Measurements from ENCODE around the gene SYNPO2L. TPM values are rescaled to one million over a fixed set of nuclear protein-coding genes. Genes with fewer than 3 reads are reported as not detected.
"Not testable (repeated sequence)": the region's sequence is repeated elsewhere in the genome, so short reads cannot be mapped to it uniquely, and the experiment has no call there.

The SYNPO2L gene
- total RNA-seq: not detected

DNA sequence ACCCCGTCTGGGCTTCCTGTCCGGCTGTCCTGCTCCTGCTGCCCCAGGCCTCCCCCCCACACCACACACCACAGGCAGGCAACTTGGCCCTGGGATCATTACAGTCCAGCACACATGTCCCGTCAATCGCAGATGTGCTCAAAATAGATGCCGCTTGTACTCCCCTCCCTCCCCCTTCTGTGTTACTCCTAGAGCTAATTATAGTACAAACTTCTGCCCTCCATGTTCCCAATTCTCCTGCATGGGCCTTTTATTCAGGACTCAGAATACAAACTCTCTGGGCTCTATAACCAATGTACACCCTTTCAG is at the start of gene SYNPO2L:
SYNPO2L (minus strand) TSS at position 40 of the 309 bp plus-strand sequence. CDS start 107 bp downstream, outside the sequence.
- DNase-seq (ENCODE audit: low spot score) (no peak), ATAC-seq (ENCODE audit: insufficient number of reproducible peaks, low FRiP score, low read depth) (peak; percentile 69)
- TF ChIP-seq, protein P1, sequence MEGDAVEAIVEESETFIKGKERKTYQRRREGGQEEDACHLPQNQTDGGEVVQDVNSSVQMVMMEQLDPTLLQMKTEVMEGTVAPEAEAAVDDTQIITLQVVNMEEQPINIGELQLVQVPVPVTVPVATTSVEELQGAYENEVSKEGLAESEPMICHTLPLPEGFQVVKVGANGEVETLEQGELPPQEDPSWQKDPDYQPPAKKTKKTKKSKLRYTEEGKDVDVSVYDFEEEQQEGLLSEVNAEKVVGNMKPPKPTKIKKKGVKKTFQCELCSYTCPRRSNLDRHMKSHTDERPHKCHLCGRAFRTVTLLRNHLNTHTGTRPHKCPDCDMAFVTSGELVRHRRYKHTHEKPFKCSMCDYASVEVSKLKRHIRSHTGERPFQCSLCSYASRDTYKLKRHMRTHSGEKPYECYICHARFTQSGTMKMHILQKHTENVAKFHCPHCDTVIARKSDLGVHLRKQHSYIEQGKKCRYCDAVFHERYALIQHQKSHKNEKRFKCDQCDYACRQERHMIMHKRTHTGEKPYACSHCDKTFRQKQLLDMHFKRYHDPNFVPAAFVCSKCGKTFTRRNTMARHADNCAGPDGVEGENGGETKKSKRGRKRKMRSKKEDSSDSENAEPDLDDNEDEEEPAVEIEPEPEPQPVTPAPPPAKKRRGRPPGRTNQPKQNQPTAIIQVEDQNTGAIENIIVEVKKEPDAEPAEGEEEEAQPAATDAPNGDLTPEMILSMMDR (IDR thresholded peaks at IDR 0.05): no peak
- H3K4me1 ChIP-seq (ENCODE audit: control insufficient read depth in 1 of 2, low read depth in 2 of 2): peaks cover 12 to 29% of the 10 kb centered on the region in 2 donors
- H3K4me3 ChIP-seq: peak within 1 kb of the TSS; percentile 53
- H3K9me3 ChIP-seq: no peaks in the 10 kb centered on the region
- no peaks in the 10 kb centered on the region for H3K27me3 ChIP-seq (replicated peaks; ENCODE audit: insufficient read depth)
- peak within 1 kb of the TSS; percentile 76 to 87 for H3K27ac ChIP-seq
- no peaks in the 10 kb centered on the region for H3K36me3 ChIP-seq

DNA sequence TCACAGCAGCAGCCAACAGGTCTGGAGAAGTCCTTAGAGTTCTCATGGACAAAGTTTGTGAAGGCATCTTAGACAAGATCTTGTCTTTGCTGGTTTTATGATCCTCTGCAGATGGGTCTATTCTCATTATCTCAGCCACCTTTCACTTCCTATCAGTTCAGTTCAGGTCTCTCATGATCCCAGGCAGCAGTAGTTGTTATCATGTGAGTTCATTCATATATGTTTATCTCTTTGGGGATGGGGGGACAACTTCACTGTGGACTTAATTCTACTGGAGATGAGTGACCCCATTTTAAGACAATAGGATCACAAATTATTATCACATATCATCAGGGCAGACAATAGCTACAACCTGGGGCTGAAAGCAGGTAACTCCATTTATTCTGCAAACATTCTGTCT is 48.1 kb upstream of the SYNPO2L start:
- not testable (repeated sequence) for H3K4me1 ChIP-seq (ENCODE audit: control insufficient read depth in 1 of 2, low read depth in 2 of 2); DNase-seq (ENCODE audit: low spot score); H3K9me3 ChIP-seq

DNA sequence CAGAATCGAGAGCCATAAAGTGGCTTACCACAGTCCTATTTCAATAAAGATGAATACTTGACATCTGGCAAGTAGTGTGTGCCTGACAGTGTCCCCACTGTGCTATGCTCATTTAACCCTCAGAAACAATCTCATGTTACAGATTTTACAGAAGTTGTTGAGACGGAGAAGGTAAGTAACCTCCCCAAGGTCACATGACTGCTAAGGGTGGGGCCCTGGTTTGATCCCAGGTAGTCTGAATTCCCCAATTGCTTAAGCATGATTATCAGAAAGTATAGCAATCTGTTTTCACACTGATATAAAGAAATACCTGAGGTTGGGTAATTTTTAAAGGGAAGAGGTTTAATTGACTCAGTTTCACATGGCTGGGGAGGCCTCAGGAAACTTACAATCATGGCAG is 43.0 kb upstream of the SYNPO2L start:
- ATAC-seq (ENCODE audit: insufficient number of reproducible peaks, low FRiP score, low read depth); H3K36me3 ChIP-seq; H3K9me3 ChIP-seq; H3K27ac ChIP-seq; H3K4me1 ChIP-seq (ENCODE audit: control insufficient read depth in 1 of 2, low read depth in 2 of 2); H3K4me3 ChIP-seq; H3K27me3 ChIP-seq (replicated peaks; ENCODE audit: insufficient read depth); DNase-seq (ENCODE audit: low spot score): not testable (repeated sequence)

More for the DNA sequence above, 48.1 kb upstream of the SYNPO2L start:
- not testable (repeated sequence) for H3K27ac ChIP-seq; H3K4me3 ChIP-seq; ATAC-seq (ENCODE audit: insufficient number of reproducible peaks, low FRiP score, low read depth); H3K27me3 ChIP-seq (replicated peaks; ENCODE audit: insufficient read depth); H3K36me3 ChIP-seq

DNA sequence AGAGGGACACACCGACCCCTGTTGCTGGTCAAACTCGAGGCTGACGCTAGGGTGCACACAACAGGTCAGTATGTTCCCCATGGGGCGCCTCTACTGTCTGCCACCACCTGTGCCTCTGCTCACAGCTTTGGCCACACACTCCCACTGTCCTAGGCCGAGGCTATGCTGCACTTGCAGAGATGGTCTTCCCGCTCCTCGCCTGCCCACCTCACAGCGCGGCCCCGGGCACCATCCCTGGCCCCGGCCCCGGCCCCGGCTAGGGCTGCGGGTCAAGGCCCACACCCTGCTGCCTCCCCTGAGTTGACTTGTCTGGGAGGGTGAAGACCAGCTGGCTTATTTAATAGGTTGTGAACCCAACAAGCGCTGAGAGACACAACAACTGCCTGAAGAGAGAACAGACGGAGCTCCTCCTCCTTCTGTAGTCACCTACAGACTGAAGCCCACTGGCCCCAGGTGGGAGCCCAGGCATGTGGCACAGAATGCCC is 41.9 kb upstream of the SYNPO2L start, which contains the start of gene AGAP5:
AGAP5 (minus strand) TSS at position 435 of the 485 bp plus-strand sequence; CDS start at position 81, 354 bp downstream.
- H3K36me3 ChIP-seq; H3K27me3 ChIP-seq (replicated peaks; ENCODE audit: insufficient read depth); H3K9me3 ChIP-seq; ATAC-seq (ENCODE audit: insufficient number of reproducible peaks, low FRiP score, low read depth); DNase-seq (ENCODE audit: low spot score); H3K4me3 ChIP-seq; H3K4me1 ChIP-seq (ENCODE audit: control insufficient read depth in 1 of 2, low read depth in 2 of 2); H3K27ac ChIP-seq: not testable (repeated sequence)

DNA sequence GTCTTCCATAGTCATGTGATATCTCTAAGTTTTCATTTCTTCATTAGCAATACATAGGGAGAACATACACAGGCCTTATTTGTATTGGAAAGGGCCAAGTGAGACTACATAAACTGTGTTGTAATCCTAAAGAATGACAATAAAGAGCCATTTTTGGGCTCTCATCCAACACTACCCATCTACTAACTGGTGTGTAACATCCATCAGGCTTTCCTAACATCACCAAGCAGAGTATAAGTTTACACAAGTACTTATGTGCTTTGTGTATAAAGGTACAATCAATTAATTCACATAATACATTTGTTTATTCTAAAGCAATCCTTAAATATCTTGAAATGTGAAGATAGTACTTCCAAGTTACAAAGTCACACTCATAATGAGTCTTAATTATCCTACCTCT is 39.5 kb upstream of the SYNPO2L start:
- H3K36me3 ChIP-seq; H3K27ac ChIP-seq; ATAC-seq (ENCODE audit: insufficient number of reproducible peaks, low FRiP score, low read depth); H3K9me3 ChIP-seq; DNase-seq (ENCODE audit: low spot score); H3K4me1 ChIP-seq (ENCODE audit: control insufficient read depth in 1 of 2, low read depth in 2 of 2); H3K27me3 ChIP-seq (replicated peaks; ENCODE audit: insufficient read depth); H3K4me3 ChIP-seq: not testable (repeated sequence)

- not testable (repeated sequence) for H3K4me1 ChIP-seq (ENCODE audit: control insufficient read depth in 1 of 2, low read depth in 2 of 2); ATAC-seq (ENCODE audit: insufficient number of reproducible peaks, low FRiP score, low read depth); H3K36me3 ChIP-seq; H3K9me3 ChIP-seq; H3K27ac ChIP-seq; H3K27me3 ChIP-seq (replicated peaks; ENCODE audit: insufficient read depth); H3K4me3 ChIP-seq; DNase-seq (ENCODE audit: low spot score)
Observed at GRCh38 chr10:73690755-73691154, 34.9 kb upstream of the SYNPO2L start.

DNA sequence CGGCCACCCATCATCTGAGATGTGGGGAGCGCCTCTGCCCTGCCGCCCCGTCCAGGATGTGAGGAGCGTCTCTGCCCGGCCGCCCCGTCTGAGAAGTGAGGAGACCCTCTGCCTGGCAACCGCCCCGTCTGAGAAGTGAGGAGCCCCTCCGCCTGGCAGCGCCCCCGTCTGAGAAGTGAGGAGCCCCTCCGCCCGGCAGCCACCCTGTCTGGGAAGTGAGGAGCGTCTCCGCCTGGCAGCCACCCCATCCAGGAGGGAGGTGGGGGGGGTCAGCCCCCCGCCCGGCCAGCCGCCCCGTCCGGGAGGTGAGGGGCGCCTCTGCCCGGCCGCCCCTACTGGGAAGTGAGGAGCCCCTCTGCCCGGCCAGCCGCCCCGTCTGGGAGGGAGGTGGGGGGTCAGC is 33.8 kb upstream of the SYNPO2L start:
- not testable (repeated sequence) for H3K4me1 ChIP-seq (ENCODE audit: control insufficient read depth in 1 of 2, low read depth in 2 of 2); H3K4me3 ChIP-seq; H3K36me3 ChIP-seq; H3K27me3 ChIP-seq (replicated peaks; ENCODE audit: insufficient read depth); H3K27ac ChIP-seq; ATAC-seq (ENCODE audit: insufficient number of reproducible peaks, low FRiP score, low read depth); H3K9me3 ChIP-seq; DNase-seq (ENCODE audit: low spot score)

DNA sequence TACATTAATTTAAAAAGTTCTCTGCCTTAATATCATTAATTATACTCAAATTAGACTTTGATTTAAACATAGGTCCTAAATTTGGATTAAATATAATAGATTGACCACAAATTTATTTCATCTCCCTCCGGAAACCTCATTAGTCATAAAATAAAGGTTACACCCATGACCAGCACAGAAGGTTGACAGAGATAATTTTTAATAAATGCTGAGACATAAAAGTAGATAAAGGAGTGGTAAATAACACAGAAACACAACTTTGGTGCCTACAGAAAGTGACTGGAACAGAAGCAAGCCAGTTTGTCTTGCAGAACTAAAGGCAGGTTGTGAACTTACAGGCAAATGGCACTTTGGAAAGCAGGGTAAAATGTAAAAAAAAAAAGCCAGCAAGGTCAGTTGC is 31.8 kb upstream of the SYNPO2L start:
- not testable (repeated sequence) for H3K27me3 ChIP-seq (replicated peaks; ENCODE audit: insufficient read depth); DNase-seq (ENCODE audit: low spot score); H3K4me1 ChIP-seq (ENCODE audit: control insufficient read depth in 1 of 2, low read depth in 2 of 2); H3K27ac ChIP-seq; H3K9me3 ChIP-seq; ATAC-seq (ENCODE audit: insufficient number of reproducible peaks, low FRiP score, low read depth); H3K36me3 ChIP-seq; H3K4me3 ChIP-seq

DNA sequence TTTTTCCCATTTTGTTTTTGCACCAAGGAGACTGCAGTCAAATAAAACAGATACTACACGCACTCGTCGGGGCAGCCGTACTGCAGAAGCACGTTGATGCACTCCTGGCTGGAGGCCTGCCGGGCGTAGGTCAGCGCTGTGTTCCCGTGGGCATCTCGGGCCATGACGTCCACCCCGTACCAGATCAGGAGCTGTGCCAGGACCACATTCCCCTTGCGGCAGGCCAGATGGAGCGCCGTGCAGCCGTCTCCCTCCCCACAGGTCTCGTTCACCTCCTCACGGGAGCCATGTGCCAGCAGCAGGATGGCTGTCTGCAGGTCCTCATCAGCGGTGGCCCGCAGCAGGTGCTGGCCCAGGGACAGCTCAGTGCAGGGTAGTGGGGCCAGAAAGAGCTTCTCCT is 18.7 kb upstream of the SYNPO2L start:
- not testable (repeated sequence) for H3K4me1 ChIP-seq (ENCODE audit: control insufficient read depth in 1 of 2, low read depth in 2 of 2); DNase-seq (ENCODE audit: low spot score); H3K36me3 ChIP-seq; ATAC-seq (ENCODE audit: insufficient number of reproducible peaks, low FRiP score, low read depth); H3K9me3 ChIP-seq; H3K4me3 ChIP-seq; H3K27ac ChIP-seq; H3K27me3 ChIP-seq (replicated peaks; ENCODE audit: insufficient read depth)

DNA sequence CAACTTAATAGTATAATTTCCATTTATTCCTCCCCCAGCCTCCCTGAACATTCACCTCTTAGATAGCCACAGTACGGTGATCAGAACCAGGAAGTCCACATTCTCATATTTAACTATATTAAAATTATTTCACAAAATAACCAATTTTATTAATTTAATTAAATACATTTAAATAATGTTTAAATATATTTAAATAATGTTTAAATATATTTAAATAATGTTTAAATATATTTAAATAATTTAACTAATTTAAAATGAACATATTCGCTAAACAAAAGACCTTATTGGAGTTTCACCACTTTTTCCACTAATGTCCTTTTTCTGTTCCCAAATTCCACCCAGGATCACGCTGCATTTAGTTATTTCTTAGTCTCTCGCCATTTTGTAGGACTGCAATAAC is 12.5 kb upstream of the SYNPO2L start:
- DNase-seq (ENCODE audit: low spot score); H3K9me3 ChIP-seq; ATAC-seq (ENCODE audit: insufficient number of reproducible peaks, low FRiP score, low read depth); H3K27me3 ChIP-seq (replicated peaks; ENCODE audit: insufficient read depth); H3K4me1 ChIP-seq (ENCODE audit: control insufficient read depth in 1 of 2, low read depth in 2 of 2); H3K4me3 ChIP-seq; H3K36me3 ChIP-seq; H3K27ac ChIP-seq: not testable (repeated sequence)

DNA sequence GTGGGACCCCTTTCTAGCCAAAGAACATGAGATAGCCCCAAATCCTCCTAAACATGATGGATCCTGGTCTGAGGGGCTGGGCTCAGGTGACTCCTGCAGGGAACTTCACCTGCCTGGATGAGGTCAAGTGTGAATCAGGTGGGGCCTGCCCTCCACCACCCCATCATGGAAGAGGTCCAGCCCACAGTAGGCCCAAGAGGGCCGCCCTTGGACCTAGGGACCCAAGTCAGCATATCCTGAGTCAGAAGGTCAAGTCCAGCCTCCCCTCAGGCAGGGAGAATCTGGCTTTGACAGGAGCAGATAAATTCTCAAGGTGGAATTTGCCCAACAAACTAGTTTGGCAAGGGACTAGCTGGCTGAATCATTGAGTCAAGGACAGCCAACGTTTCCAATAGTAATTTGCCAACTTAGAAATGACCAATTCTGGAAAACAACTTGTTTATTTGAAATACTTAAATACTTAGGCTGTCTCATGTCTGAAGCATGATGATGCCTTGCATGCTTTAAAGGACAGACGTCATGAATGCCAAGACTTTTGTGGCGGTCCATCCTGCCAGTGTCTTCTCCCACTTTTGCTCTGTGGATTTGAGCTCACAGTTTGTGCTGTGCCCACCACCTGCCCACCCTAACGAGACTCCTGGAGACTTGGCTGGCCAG is 10.5 kb upstream of the SYNPO2L start:
- not testable (repeated sequence) for H3K27me3 ChIP-seq (replicated peaks; ENCODE audit: insufficient read depth); H3K36me3 ChIP-seq; H3K9me3 ChIP-seq; H3K4me3 ChIP-seq; H3K27ac ChIP-seq; DNase-seq (ENCODE audit: low spot score); ATAC-seq (ENCODE audit: insufficient number of reproducible peaks, low FRiP score, low read depth); H3K4me1 ChIP-seq (ENCODE audit: control insufficient read depth in 1 of 2, low read depth in 2 of 2)

DNA sequence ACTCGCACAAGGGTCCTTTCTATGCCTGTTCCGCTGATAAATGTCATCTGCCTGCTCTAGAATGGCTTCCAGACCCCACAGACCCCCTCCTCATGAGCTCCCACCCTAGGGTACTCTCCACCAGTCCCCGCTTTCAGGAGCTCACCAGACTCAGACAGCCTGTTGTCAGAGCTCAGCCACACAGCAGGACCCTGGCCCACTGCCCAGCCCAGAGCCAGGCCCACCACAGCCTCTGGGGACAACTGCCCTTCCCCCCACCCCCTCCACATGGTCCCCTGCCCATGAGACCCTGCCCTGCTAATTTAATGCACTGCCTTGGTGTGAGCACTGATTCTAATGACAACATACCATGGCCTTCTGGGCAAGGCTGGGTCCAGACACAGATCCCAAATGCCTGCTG is 9.8 kb upstream of the SYNPO2L start:
- H3K9me3 ChIP-seq; H3K4me3 ChIP-seq; H3K36me3 ChIP-seq; DNase-seq (ENCODE audit: low spot score); ATAC-seq (ENCODE audit: insufficient number of reproducible peaks, low FRiP score, low read depth); H3K27me3 ChIP-seq (replicated peaks; ENCODE audit: insufficient read depth); H3K4me1 ChIP-seq (ENCODE audit: control insufficient read depth in 1 of 2, low read depth in 2 of 2); H3K27ac ChIP-seq: not testable (repeated sequence)

Measured in thoracic aorta (tissue), 2 donors.